Measurements from ENCODE around the gene TOR1AIP2.
"Not testable (repeated sequence)": the region's sequence is repeated elsewhere in the genome, so short reads cannot be mapped to it uniquely, and the experiment has no call there.

The TOR1AIP2 gene

DNA sequence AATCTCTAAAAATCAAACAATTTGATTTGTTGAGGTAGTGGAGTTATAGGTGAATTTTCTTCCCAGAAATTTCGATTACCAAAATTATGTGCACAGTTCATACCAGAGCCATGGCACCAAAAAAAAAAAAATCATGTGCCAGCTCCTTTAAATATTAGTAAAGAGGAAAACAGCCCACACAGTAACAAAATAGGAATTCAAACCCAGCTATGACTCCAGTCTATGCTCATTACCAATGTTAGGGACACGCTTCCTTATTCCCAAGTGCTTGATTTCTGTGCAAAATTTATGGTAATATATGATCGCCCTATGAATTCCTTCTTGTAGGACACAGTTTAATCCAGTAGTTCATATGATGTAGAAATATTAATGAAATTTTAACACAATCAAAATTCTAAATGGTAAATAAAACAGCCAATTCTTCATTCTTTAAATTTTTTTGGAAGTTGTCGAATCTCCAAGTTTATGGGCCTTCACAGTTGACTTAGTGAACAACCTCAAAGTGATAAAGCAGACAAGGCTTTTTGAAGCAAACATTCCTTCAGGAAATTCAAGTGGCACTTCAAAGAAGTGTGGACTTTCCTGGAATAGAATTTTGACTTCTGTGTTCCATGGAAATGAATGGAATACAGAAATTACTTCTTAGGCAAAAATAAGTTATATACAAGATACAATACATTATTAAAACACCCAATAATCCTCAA, 1.9 kb downstream of the TOR1AIP2 start:
- no peak for DNase-seq (ENCODE audit: low read depth)

DNA sequence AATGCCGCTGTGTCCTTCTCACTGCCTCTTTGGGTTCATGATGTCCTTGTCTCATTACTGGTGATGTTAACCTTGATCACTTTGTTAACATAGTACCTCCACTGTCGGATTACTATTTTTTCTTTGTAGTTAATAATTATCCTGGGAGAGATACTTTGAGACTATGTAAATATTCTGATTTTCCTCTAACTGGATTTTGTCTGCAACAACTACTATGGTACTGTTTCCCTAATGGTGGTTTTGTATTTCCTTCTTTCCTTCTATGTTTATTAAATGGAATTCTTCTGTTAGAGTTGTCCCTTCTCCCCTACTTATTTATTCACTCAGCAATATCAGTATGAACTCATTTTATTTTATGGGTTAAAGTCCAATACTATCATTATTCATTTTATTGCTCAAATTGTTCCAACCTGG, 4.2 kb downstream of the TOR1AIP2 start:
- DNase-seq (ENCODE audit: low read depth): no peak

DNA sequence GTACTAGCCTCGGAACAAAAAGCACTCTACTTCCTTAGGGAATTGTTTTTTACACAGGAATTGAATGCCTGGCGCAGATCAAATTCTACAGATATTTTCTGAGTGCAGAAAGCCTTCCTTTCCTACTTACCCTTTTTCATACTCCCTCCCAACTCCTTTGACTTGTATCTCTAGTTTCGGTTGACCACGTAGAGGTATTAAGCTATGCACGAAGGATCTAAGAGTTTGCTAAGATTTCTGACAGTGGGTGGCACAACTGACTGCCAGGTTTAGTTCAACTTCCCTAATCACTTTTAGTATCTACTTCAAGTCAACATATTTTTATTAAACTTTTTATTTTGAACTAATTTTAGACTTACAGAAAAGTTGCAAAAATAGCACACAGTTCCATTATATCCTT, 5.0 kb downstream of the TOR1AIP2 start:
- DNase-seq (ENCODE audit: low read depth): no peak

DNA sequence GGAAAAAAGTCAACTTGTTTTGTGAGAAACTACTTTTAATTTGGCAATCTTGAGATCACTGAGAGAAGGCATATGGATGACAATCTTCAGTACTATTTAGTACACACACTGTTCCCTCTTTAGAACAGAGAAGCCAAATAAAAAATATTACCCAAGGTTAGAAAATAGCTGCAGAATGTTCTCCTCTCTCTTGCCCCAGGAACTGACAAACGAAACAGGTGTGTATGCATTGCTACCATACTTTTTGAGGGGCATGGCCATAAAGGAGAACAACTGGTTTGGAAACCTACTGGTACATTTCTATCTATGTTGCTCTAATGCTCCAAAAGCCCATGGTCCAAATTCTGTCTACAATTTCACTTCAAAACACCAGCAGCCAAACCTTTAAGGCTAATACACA, 5.7 kb downstream of the TOR1AIP2 start:
- DNase-seq (ENCODE audit: low read depth): no peak

DNA sequence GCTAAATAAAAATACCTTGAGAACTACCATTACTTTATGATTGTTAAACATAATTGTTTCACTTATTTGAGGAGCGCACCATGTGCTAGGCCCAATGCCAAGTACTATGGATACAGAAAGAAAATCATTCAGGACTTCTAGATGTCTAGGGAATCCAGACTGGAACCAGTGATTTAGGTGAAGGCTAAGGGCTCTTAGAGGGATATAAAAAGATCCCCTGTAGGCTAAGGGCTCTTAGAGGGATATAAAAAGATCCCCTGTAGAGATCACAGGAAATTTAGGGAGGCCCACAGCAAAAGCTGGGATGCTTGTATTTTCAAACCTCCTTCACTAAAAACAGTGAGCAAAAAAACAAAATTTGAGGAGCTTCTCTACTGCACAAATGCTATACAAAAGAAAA, 6.7 kb downstream of the TOR1AIP2 start:
- DNase-seq (ENCODE audit: low read depth): no peak

DNA sequence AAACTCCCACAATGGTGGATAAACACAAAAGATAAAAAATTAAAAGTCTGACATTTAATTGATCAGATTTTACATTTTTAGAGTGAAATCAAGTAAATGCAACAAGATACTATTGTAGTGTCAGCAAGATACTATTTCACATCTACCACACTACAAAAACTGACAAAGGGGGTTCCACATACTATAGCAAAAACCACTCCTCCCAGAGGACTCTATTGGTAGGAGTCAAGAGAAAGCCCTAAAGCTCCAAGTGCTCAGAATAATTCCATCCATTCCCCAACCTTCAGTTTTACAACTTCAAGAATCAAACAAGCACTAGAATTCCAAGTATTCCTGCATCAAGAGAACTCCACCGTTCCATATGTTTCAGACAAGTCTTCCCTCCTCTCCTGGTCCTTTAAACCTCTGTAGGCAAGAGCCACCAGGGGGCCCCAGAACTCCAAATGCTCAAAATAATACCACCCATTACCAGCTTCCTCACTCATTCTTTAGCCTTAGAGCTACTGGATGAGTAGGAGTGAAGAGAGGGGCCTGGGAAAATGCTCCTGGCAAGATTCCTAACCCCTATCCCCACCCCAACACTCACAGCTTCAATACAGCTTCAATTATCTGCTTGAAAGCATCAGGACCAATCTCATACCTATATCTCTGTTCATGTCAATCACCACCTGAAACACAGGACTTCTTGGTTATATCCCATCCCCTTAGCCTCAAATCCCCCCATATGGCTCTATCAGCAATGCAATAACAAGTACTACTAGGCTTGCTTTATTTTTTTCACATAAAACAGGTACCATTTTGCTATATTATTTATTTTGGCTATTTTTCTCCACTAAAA, 9.9 kb downstream of the TOR1AIP2 start:
- peak; percentile 28 for DNase-seq (ENCODE audit: low read depth)

DNA sequence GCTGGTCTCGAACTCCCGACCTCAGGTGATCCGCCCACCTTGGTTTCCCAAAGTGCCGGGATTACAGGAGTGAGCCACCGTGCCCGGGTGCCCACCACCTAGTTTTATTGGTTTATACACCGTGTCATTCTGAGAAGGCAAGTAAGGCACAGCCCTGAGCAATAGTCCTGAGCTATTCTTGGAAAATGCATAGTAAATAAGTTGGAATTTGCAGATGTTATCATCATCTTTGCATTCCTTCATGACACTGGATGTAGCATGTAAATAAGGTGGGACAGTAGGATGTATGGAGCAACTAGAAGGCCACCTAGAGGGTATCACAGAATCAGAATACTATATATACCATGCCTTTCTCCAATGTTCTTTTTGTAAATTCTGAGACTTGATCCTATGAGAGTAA, 11.0 kb downstream of the TOR1AIP2 start:
- DNase-seq (ENCODE audit: low read depth): no peak

DNA sequence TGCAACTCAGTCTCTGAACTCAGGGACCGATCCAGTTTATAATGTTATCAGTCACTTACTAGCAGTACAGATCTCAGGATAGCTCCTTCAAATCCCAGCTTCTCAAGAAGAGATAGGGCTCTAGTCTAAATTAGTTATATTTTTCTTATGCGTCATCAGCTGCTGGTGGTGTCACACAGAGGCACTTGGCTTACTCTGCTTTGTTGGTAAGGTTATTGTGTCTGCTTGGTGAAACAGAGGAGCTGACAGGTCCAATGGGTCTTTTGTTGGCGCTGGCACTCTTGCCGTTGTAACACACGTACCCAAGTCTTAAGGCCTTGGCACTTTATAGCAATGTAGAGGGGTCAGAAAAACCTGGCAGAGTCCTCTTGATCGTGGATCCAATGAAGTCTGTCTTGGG, 12.2 kb downstream of the TOR1AIP2 start:
- no peak for DNase-seq (ENCODE audit: low read depth)

DNA sequence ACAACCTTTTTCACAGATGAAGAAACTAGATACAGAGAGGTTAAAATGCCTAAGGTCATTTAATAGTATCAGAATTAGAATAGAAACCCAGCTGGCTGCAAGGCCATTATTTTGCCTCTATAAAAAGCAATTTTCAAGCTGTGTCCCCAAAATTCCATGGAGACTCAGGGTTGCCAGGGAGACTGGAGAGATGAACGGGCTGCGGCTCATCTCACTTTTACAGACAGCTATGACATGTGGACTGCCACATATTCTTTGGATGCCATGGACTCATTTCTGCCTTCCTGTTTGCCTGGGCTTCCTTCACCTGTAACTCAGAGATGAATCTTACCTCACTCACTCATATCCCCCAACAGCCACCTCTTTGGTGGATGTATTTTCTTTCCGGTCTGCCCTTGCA, 17.0 kb downstream of the TOR1AIP2 start:
- no peak for DNase-seq (ENCODE audit: low read depth)

DNA sequence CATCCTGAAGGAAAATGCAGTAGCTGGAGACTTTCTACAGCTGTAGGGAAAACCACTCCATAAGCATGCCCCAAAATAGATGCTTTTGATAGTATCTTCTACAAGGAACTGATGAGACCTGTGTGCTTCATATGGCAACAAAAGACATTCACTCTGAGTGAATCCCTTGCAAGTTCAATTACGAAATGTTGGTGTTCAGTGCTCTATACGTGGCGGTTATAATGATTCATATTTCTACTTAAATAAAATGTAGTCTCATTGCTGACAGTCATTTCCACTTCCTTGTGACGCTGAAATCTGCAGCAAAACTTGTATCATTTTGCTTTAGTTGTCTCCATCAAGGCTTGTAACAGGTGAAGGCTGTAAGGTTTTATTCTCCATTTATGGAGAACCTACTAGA, 20.6 kb downstream of the TOR1AIP2 start:
- no peak for DNase-seq (ENCODE audit: low read depth)

DNA sequence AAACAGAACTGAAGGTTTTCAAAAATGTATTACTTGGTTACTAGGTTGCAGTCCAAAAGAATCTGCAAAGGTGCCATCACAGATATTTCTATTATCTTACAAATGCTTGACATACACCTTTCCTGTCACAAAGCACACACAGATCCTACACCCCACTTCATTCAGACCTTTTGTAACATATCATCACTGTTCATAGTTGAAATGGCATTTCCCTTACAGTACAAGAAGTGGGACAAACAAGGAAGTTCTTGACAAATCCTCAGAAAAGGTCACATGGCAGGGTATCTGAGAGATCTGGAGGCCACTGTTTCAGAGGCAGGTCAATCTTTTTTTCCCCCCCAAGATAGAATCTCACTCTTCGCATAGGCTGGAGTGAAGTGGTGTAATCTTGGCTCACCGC, 21.3 kb downstream of the TOR1AIP2 start:
- DNase-seq (ENCODE audit: low read depth): no peak

DNA sequence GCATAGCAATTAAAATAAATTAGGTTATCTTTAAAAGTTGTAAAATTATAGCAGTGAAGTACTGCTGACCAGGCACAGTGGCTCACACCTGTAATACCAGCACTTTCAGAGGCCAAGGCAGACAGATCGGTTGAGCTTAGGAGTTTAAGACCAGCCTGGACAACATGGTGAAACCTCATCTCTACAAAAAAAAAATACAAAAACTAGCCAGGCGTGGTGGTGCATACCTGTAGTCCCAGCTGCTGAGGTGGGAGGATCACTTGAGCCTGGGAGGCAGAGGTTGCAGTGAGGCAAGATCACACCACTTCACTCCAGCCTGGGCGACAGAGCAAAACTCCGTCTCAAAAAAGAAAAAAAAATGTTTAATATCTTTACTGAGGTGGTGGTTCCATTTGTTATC, 21.8 kb downstream of the TOR1AIP2 start:
- not testable (repeated sequence) for DNase-seq (ENCODE audit: low read depth)

DNA sequence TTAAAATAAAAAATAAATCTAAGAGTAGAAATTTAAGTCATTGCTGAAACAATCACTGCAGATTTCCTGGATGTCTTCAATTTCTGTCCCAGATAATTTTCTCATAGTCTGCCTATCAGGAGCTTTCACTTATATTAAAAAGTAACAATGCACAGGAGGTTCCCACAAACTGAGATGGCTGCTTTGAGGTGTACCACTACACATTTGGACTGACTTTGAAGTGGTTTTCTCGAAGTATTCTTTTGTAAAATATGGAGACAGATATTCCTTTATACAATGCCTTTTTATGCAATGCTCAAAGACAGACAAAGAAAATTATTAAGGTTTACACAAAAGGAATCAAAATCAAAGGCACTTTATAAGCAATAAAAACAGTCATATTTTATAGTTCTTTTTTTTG, 24.5 kb downstream of the TOR1AIP2 start:
- DNase-seq (ENCODE audit: low read depth): no peak

DNA sequence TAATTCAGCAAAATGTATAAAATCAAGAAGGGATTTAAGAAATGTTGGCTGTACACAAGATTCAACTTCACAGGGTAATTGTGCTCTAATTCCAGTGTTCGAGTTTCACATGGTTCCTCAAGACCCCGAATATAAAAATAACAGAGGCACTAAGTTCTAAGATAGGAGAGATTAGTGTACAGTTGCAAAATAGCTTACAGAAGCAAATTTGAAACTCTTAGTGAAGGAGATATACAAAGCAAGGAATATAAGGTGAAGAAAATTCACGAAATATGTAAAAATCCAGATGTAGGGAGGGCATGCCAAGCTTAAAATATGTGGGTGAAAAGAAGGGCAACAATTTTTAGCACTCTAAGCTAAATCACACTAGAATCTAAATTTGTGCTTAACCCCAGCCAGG, 29.4 kb downstream of the TOR1AIP2 start:
- DNase-seq (ENCODE audit: low read depth): no peak

DNA sequence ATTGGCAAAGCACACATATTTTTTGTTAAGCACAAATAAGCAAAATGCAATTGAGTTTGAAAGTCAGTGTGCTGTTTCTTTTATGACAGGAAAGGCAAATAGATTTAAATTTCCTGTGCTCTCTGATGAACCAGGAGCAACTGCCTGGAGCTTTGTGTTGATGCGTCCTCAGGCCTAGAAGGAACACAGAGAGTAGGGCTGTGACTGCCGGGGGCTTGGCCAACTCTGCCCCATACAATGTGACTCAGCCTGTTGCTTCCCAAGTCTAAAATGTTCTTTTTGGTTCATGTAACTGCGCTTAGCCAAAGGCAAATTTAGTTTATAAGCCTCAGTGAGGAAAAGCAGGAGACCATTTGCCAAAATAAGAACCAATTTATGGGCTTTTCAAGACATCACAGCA, 37.5 kb downstream of the TOR1AIP2 start:
- no peak for DNase-seq (ENCODE audit: low read depth)

DNA sequence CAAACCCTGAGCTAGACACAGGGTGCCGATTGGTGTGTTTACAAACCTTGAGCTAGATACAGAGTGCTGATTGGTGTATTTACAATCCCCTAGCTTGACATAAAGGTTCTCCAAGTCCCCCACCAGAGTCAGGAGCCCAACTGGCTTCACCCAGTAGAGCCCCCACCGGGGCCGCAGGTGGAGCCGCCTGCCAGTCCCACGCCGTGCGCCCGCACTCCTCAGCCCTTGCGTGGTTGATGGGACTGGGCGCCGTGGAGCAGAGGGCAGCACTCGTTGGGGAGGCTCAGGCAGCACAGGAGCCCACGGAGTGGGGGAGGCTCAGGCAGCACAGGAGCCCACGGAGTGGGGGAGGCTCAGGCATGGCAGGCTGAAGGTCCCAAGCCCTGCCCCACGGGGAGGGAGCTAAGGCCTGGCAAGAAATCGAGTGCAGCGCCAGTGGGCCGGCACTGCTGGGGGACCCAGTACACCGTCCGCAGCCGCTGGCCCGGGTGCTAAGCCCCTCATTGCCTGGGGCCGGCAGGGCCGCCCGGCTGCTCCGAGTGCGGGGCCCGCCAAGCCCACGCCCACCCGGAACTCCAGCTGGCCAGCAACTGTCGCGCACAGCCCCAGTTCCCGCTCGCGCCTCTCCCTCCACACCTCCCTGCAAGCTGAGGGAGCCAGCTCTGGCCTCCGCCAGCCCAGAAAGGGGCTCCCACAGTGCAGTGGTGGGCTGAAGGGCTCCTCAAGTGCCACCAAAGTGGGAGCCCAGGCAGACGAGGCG, 40.7 kb downstream of the TOR1AIP2 start:
- DNase-seq (ENCODE audit: low read depth): not testable (repeated sequence)

DNA sequence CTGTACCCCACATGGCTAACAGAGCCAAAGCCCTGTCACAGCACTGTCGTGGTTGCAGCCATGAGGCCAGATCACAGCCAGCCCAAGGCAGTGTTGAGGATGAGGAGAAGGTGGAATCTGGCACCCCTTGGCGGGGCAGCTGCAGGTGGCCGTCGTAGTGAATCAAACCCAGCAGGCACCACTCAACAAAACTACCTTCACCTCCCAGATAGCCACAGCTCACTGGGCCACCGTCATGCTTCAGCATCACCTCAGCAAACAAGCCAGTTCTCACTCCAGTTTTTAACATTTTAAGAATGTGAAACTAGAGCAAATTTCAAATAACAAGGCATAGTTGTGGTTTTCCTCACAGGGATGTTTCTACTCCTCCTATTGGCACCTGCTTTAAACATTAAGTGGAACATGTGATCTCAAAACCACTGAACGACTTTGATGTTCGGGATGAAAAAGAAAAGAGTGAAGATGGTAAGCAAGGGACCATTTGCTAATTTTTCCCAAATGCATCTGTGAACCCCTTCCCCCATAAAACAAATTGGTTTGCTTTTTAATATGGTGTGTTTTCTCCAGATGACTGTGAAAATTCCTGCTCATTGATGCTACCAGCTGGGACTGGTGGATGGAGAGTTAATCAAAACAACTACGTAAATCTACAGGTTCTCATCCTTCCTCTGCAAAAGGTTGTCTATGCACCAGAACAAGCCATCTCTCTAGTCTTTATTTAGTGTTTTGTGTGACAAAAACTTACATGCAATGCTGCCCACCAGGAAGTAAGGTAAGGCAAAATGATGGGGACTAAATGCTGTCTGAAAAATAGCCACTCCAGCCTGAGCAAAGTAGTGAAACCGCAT, 45.5 kb downstream of the TOR1AIP2 start:
- no peak for DNase-seq (ENCODE audit: low read depth)

DNA sequence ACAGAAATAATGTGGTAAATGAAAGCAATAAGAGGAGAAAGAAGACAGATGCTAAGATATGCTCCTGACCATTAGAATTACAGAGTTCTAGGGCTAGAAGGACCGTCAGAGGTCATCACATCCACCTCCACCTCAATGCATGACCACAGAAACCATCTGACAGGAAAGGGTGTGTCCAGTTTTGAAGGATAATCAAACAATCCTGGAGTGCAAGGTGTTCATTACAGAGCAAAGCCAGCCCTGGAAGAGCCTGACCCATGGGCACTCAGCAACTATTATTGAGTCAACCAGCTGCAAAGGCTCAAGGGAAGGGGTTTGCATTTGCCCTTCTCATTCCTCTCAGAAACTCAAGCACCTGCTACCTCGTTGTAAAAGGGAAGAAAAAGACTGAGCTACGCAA, 46.4 kb downstream of the TOR1AIP2 start:
- DNase-seq (ENCODE audit: low read depth): no peak

DNA sequence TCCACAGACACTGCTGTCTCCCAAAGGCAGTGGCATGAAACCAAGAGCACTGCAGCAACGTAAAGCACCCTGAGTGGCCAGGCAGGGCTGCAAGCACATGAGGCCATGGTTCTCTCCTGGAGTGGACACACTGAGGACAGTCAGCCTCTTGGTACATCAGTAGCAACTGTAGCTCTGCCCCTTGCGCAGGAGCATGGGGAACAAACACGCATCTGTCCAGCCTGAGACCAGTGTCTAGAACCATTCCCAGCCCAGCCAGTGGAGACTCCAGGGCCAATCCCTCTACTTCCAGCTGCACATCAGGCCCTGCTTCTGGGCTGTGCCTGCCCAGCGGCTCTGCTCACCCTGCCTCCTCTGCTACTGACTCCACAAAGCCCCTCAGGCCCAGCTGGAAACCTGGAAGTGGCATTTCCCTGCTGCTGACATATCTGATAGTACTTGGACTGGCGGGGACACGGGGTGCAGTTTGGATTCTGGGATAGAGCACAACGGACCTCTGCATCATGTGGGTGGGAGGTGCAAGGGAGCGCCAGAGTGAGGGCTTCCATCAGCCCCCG, 49.0 kb downstream of the TOR1AIP2 start:
- DNase-seq (ENCODE audit: low read depth): no peak

DNA sequence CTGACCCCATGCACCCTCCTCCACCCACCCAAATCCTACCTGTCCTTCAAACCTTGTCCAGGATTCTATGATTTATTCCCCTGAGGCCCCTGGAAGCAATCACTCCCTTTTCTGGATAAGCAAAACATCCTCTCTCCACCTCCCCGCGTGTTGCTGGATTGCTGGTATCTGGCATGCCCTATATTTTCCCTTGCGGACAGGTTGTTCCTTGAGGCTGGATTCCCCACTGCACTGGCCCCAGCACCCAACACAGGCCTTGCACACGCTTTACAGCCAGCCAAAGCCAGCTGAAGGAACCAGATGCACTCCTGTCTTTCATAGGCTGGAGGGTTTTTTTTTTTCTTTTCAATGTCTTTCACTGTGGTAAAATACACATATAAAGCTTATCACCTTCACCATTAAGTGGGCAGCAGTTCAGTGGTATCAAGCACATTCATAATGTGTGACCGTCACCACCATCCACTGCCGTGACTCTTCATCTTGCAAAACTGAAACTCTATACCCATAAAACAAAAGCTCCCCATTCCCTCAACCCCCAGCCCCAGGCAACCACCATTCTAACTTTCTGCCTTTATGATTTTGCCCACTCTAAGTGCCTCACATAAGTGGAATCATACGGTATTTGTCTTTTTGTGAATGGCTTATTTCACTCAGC, 50.9 kb downstream of the TOR1AIP2 start:
- no peak for DNase-seq (ENCODE audit: low read depth)

DNA sequence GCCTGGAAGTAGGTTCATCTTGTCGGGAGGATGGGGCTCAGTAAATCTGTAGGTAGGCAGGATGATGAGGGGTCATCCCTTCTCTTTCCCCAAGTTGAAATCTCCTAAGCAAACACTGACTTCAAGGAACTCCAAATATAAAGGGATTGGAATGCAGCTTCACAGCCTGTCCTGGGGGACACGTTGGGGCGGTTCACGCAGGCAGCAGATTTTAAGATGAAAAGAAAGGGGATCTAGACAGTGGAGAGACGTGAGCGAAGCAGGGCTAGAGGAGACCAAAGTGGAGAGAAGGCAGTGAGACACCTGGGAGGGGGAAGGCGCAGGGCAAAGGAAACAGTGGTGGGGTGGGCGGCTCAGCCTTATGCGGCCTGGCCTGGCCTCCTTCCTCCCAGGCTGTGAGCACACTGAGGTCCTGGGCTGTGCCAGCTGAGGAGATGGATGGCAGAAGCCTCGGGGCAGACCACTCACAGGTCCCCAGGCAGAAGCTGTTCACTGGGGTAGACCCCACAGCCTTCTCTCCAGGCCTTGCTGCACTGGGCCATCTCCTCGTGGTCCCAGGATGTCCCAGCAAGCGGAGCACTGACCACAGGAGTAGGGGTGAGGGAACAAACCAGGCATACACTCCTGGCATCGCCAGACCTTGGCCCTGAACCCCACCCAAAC, 51.7 kb downstream of the TOR1AIP2 start:
- DNase-seq (ENCODE audit: low read depth): no peak
